GM11168 (cell line): ENCODE results near the gene MAGI1.

ENCODE experiments used
- in situ Hi-C: fragments of 300-500 bp; cut with MboI; formaldehyde crosslinking; loops from one replicate; pipeline ENCODE4 v1.12.0; 2022; ENCODE audit warnings: low sequenced_read_pairs; ENCODE audit not compliant: unreplicated experiment

The MAGI1 gene

GRCh38 chr3:65438612-65439011, 600.1 kb downstream of the MAGI1 start:
- in situ Hi-C loops, result no loop called here

GRCh38 chr3:65438096-65438495, 600.6 kb downstream of the MAGI1 start:
- in situ Hi-C loops, result no loop called here

- in situ Hi-C loops, result no loop called here
Measured at GRCh38 chr3:65436580-65436979, 602.1 kb downstream of the MAGI1 start.

- in situ Hi-C loops, result no loop called here
Measured at GRCh38 chr3:65433480-65433879, 605.2 kb downstream of the MAGI1 start.

GRCh38 chr3:65432388-65433003, 606.2 kb downstream of the MAGI1 start:
- in situ Hi-C loops, result no loop called here

GRCh38 chr3:65425880-65426279, 612.8 kb downstream of the MAGI1 start:
- in situ Hi-C loops, result no loop called here

- in situ Hi-C loops, result no loop called here
Measured at GRCh38 chr3:65422154-65422553, 616.6 kb downstream of the MAGI1 start.

- in situ Hi-C loops, result no loop called here
Measured at GRCh38 chr3:65419233-65419632, 619.5 kb downstream of the MAGI1 start.

- in situ Hi-C loops, result no loop called here
Measured at GRCh38 chr3:65413891-65414290, 624.8 kb downstream of the MAGI1 start.

GRCh38 chr3:65412588-65412987, 626.1 kb downstream of the MAGI1 start:
- in situ Hi-C loops, result no loop called here

GRCh38 chr3:65411367-65411766, 627.4 kb downstream of the MAGI1 start:
- in situ Hi-C loops, result no loop called here

- in situ Hi-C loops, result no loop called here
Measured at GRCh38 chr3:65409176-65409569, 629.5 kb downstream of the MAGI1 start.

- in situ Hi-C loops, result no loop called here
Measured at GRCh38 chr3:65408531-65409175, 630.1 kb downstream of the MAGI1 start.

GRCh38 chr3:65406470-65406869, 632.2 kb downstream of the MAGI1 start:
- in situ Hi-C loops, result no loop called here

GRCh38 chr3:65402597-65402996, 636.1 kb downstream of the MAGI1 start:
- in situ Hi-C loops, result no loop called here

GRCh38 chr3:65401359-65402305, 637.1 kb downstream of the MAGI1 start:
- in situ Hi-C loops, result no loop called here

- in situ Hi-C loops, result no loop called here
Measured at GRCh38 chr3:65400899-65401298, 637.8 kb downstream of the MAGI1 start.

GRCh38 chr3:65398953-65399352, 639.8 kb downstream of the MAGI1 start:
- in situ Hi-C loops, result no loop called here

- in situ Hi-C loops, result no loop called here
Measured at GRCh38 chr3:65396078-65396477, 642.6 kb downstream of the MAGI1 start.

- in situ Hi-C loops, result no loop called here
Measured at GRCh38 chr3:65391068-65391467, 647.6 kb downstream of the MAGI1 start.

GRCh38 chr3:65385805-65386204, 652.9 kb downstream of the MAGI1 start:
- in situ Hi-C loops, result no loop called here
